Measurements from ENCODE around the gene PPP5C.
"Not testable (repeated sequence)": the region's sequence is repeated elsewhere in the genome, so short reads cannot be mapped to it uniquely, and the experiment has no call there.

Gene PPP5C

DNA sequence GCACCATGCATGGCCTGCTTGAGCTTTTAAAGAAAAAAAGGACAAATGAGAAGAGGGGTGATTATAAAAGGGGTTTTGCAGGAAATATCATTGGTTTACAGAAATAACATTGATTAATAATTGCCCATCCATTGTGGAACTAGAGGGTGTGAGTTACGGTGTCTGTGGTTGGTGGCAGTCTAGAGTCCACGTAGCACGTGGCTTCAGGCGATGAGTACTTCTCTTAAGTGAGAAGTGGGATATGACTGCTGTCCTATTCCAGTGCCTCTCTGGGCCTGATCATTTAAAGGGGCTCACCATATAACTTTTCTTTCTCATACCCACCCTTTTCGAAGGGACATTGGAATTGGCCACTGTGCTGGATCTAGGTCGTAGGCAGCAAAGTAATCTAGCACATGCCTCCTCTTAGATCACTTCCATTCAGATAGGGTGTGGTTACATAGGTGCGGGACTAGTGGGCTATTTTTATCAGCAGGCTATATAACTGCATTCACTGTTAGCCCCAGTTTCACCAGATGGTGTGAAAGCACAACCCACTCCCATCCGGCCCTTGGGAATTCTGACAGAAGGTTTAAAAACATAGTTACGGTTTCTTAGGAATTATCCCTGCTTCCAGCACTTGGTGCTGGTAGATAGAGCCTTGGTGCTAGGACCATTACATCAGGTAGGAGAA is 19.9 kb downstream of the PPP5C start:
- DNase-seq (ENCODE audit: low read depth), result no peak

DNA sequence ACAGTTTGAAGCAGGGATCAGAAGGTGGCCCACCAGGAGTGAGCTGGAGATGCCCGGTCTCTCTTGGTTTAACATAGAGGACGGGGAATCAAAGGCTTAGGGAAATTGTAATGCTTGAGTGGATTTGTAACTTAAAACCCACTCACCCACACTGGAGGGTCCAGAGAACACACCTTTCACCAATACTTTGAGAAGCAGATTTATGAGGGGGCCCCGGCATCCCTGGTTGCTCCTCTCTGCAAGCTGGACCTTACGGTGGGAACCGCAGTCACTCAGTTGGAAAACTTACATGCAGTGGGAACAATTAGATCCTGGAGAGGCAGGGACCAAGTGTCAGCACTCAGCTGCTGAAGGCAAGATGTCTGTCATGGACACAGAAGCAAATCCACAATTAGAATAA is 20.5 kb downstream of the PPP5C start:
- no peak for DNase-seq (ENCODE audit: low read depth)

DNA sequence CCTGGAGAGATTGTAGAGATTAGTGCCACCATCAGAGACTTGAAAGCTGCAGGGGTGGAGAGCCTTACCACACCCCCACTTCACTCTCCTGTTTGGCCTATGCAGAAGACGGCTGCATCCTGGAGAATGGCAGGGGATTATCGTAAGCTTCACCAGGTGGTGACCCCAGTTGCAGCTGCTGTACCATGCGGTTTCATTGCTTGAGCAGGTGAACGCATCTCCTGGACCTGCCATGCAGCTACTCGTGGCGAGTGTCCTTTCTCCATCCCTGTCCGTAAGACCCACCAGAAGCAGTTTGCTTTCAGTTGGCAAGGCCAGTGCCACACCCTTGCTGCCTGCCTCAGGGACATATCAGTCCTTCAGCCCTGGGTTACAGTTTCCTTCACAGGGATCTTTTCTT is 21.2 kb downstream of the PPP5C start:
- no peak for DNase-seq (ENCODE audit: low read depth)

DNA sequence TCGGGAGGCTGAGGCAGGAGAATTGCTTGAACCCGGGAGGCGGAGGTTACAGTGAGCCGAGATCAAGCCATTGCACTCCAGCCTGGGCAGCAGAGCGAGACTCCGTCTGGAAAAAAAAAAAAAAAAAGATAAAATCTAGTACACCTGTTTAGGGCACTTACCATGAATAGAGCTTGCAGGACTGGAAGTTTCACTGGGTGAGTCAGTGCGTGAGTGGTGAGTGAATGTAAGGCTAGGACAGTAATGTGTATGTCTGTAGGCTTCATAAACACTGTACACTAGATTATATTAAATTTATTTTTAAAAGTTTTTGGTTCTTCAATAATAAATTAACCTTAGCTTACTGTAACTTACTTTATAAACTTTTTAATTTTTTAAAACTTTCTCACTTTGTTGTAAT is 22.9 kb downstream of the PPP5C start:
- DNase-seq (ENCODE audit: low read depth), result no peak

DNA sequence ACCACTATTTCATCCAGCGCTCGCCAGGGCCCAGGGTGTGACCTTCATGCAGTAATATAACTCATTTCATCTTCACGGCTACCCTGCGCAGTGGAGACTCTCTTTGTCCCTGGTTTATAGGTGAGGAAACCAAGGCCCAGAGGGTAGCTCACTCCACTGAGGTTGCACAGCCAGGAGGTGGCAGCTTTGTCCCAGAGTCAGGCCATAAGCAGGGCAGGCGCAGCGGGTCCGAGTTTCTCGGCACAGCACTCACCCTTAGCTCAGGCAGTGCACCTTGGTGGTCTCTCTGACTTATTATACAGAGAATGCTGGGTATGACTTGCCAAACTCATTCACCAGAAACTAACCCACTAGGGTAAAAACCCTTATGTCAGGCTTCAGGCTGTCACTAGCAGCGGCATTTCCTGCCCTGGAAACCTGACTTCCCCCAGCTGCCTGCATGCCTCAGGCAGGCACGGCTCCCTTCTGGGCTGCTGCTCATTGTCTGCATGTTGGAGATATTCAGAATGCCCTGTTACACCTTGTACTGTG is 24.5 kb downstream of the PPP5C start:
- DNase-seq (ENCODE audit: low read depth), result no peak

DNA sequence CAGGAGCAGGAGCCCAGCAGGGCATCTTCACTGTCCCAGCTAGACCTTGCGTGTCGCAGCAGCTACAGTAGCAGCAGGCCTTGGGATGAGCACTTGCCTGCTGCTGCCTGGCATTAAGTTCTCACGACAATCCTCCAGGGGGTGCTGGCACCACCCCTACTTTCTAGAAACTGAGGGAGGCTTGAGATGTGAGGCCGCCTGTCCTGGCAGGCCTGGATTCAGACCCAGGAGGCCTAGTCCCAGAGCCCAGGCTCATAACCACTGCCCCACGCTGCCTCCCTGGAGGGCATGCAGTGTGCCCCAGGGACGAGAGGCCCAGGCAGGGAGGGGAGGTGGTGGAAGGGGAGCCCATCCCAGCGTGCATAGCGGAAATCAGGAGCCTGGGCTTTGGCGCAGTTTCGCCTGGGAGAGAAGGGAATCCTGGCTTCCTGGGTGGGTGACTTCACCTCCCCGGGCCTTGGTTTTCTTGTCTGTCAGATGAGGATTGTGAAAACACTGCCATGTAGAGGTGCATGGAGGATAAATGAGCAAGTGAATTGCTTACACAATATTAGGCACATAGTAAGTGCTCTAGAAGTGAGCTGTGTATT is 26.1 kb downstream of the PPP5C start:
- DNase-seq (ENCODE audit: low read depth), result no peak

DNA sequence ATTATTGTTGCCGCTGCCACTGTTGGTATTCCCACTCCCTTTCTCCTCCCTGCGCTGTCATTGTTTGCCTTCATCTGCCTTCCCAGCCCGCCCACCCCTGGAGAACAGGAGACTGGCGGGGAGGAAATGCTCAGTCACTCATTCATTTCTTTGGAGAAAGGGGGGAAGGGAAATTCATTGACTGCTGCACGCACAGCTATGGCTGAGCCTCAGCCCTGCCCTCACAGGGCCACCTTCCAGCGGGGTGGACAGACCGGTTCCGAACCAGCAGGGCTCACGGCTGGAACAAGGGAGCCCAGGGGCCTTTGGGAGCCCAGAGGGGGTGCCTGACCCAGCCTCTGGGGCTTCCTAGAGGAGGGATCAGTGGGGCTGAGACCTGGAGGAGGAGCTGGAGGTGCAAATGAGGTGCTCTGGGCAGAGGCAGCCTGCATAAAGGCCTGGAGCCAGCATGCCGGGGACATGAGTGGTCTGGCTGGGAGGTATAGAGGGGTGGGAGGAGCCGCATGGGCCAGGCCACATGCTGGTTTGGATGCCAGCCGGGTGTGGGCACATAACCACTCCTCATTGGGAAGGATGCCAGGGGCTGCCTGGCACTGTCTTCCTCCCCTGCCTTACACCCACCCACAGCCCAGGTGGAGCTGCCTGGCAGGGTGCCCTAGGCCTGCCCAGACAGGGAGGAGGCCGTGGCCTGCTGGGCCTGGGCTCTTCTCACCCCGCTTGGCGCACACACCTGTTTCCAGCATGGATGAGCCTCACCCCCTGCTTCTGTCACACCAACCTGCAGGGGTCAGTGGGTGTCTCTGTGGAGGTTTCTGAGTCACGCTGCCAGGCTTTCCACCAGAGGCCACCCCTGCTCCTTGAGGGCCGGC is 26.8 kb downstream of the PPP5C start:
- no peak for DNase-seq (ENCODE audit: low read depth)

DNA sequence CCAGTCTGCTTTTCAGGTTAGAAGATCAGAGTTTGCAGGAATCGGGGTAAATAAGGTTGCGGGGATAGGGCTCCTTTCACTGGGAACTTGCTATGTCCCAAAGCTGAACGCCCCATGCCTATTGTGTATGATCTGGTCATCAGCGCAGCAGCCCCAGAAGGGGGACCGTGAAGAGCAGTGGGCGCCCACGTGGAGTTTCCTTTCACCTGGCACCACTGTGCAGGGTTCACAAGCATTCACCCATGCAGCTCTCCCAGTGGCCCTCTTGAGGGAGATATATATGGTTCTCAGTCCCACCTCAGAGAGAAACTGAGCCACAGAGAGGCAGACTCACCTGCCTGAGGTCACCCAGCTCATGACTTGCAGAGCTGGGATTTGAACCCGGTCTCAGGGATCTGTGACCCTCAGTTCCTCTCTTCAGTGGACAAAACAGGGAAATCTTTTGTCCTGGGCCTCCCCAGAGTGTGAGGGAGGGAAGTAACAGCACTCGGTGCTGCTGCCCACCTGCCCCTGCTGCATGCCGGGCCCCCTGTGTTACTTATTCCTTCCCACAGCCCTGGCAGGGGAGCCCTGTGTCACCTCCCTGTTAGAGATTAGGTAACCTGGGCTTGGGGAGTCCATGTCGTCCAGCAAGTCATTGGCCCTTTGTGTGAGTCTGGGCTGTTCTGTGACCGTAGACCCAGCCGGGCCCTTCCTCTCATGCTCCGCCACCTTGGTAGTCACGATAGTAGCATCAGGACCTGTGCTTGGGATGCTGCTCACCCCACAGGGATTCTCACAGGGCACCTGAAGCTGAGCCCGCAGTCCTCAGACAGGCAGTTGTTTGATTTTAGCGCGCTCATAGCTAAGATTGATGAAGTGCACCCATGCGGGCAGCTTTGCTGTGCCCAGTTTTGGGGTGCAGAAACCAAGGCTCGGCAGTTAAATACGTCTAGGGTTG is 27.9 kb downstream of the PPP5C start:
- no peak for DNase-seq (ENCODE audit: low read depth)

DNA sequence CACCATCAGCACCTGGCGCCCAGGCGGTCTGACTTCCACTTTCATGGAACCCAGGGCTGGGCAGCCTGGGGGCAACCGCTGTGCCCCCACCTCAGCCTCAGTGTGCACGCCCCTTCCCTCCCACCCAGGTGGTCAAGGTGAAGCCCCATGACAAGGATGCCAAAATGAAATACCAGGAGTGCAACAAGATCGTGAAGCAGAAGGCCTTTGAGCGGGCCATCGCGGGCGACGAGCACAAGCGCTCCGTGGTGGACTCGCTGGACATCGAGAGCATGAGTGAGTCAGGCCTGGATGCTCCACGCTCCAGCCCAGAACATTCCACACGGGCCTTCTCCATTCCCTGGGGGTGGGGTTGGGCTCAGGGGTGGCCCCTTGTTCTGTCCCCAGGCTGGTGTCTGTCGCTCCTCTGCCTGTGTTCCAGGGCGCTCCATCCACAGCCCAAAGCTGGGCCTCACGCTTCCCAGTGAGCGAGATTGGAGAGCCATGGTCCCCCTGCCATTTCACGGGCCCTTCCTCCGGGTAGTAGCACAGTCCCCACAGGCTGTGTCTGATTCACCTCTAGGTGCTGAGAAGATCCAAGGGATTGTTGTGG is 28.7 kb downstream of the PPP5C start:
- not testable (repeated sequence) for DNase-seq (ENCODE audit: low read depth)

DNA sequence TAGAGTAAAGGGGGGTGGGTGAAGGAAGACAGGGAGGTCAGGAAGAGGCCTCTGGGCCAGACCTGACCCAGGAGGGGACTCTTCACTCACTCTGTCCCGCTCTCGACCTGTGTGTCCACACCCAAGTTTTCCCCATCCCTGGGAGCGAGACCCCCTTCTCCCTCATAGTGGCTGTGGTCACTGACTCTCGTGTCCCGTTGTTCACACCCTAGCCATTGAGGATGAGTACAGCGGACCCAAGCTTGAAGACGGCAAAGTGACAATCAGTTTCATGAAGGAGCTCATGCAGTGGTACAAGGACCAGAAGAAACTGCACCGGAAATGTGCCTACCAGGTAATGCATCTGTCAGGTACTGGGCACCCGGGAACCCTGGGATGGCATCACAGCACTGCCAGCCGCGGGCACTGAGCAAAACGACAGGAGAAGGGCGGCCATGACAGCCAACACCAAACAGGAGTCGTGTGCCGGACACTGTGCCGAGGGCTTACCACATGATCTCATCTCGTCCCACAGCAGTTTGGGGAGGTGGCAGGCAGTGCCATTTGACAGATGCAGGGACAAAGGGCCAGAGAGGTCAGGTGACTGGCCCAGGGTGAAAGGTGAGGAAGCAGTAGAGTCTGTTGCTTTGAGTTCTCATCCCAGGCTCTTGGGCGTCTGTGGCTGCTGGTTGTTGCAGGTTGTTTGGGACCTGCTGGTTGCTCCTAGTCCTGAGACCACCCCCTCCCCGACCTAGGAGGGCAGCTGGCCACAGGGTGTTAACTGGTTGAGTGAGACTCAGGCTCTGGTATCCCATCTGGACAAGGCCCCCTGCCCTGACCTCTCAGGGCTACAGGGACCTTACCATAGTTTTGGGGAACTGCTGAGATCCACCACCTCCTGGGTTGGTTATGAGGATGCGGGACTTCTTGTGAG is 29.6 kb downstream of the PPP5C start:
- DNase-seq (ENCODE audit: low read depth), result no peak

DNA sequence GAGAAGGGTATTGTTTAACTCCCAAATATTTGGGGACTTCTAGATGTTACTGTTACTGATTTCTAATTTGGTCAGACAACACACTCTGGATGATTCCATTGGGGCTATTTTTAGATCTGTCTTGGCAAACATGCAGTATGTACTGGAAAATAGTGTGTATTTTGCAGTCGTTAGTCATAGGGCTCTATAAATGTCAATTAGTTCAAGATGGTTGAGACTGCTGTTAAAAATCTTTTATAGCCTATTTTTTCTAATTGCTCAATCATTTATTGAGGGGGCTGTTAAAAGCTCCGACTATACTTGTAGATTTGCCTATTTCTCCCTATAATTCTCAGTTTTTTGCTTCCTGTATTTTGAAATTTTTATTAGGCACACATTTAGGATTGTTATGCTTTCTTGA is 31.4 kb downstream of the PPP5C start:
- DNase-seq (ENCODE audit: low read depth), result no peak

DNA sequence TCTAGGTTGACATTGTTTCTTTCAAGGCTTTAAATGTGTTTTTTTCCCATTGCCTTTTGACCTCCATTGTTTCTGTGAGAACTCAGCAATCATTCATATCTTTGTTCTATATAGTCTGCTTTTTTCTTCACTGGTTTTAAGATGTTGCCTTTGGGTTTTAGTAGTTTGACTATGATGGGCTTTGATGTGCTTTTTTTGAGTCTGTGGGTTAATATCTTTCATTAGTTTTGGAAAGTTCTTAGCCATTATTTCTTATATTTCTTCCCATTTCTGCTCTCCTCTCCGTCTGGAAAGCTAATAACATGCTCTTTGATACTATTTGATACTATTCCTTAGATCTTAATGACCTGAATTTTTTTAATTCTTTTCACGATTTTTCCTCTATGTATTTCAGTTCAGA is 33.8 kb downstream of the PPP5C start:
- DNase-seq (ENCODE audit: low read depth), result no peak

DNA sequence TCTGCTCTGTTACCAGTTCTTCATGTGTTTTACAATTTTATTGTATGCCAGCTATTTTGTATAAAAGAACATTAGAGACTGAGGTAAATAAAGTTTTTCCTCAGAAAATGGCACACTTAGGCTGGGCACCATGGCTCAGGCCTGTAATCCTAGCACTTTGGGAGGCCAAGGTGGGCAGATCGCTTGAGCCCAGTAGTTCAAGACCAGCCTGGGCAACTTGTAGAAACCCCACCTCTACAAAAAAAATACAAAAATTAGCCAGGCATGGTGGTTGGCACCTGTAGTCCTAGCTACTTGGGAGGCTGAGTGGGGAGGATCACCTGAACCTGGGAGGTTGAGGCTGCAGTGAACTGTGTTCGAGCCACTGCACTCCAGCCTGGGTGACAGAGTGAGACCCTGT is 34.5 kb downstream of the PPP5C start:
- DNase-seq (ENCODE audit: low read depth), result no peak

DNA sequence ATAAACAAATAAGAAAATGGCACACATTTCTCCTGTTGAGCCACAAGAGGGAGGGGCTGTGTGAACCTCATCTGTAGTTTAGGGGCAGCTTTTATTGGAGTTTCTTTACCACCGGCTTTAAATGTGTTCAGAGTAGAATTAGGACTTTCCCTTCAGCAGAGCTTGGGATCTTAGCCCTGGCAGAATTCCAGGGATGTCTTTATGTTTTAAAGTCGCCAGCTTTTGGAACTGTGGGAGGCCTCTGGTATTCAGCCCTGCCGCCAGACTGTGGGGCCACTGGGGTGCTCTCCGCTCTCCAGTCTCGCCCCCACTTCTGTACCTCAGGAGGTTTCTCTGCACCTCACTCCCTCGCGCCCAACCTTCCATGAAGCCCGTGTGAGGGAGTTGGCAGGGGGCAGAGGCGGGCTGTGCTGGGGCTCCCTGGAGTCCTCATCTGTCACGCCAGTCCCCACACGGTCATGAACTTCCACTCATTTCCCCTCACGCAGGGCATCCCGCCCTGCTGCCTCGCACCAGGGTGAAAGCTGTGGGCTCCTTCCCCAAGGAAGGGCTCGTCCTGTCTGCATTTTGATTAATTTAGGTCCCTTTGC is 35.0 kb downstream of the PPP5C start:
- DNase-seq (ENCODE audit: low read depth), result no peak

DNA sequence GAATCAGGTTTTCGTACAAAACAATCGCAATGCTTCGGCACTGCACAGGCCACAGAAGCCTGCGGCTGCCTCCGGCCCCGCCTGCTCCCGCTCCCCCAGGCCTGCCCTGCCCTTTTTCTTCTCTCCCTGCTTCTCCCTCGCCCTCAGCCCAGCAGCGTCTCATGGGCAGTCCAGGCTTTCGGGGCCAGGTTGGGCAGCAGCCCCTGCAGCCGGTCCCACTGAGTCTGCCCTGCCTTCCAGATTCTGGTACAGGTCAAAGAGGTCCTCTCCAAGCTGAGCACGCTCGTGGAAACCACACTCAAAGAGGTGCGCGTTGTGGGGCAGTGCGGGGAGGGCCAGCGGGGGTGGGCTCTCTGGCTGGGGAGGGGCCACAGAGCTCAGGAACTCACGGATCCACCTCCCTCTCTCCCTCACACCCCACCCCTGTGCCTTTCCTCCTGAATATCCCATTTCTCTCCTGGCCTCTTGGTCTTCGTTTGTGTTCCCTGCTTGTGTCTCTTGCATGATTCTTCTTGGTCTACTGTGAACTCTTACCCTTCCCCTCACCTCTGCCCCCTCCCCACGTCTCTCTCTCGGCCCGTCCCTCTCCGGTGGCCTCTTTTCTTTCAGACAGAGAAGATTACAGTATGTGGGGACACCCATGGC is 36.4 kb downstream of the PPP5C start:
- DNase-seq (ENCODE audit: low read depth), result no peak

DNA sequence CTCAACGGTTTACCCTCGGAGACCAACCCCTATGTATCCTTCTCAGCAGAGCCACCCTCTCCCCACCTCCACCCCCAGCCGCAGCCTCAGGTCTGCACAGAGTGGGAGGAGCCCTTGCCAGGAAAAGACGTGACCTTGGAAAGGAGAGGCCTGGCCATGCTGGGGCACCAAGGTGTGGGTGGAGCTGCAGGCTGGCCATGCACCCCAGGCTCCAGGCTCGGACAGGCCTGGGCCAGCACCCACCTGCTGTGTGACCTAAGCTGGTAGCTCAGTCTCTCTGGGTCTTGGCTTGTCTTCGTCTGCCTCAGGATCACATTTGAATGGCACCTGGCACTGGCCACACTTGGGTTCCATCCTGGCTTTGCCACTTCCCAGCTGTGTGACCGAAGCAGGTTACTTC is 37.0 kb downstream of the PPP5C start:
- DNase-seq (ENCODE audit: low read depth), result no peak

DNA sequence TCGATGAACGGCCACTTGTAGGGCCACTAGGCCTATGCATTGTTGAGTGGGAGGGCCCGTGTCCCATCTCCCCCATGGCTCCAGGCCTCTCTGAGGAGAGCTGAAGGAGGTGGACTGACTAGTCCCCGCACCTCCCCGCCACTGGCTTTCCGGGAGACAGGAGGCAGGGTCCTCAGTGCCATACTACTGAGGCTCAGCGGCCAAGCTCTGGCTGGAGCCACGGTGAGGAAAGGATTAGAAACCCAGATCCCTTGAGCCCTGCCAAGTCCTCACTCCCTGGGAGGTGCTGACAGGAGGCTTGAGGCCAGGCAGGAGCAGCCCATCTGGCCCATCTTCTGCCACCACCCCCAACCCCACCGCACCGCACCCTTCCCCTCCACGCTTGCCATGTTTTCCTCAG is 37.5 kb downstream of the PPP5C start:
- DNase-seq (ENCODE audit: low read depth), result no peak

DNA sequence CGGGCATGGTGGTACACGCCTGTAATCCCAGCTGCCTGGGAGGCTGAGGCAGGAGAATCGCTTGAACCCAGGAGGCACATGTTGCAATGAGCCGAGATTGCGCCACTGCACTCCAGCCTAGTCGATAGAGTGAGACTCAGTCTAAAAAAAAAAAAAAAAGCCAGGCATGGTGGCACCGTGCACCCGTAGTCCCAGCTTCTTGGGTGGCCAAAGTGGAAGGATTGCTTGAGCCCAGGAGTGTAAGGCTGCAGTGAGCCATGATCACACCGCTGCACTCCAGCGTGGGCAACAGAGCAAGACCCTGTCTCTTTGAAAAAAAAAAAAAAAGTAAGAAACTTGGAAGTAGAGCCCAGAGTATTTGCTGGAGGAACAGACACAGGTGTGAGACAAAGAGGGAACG is 38.7 kb downstream of the PPP5C start:
- no peak for DNase-seq (ENCODE audit: low read depth)

DNA sequence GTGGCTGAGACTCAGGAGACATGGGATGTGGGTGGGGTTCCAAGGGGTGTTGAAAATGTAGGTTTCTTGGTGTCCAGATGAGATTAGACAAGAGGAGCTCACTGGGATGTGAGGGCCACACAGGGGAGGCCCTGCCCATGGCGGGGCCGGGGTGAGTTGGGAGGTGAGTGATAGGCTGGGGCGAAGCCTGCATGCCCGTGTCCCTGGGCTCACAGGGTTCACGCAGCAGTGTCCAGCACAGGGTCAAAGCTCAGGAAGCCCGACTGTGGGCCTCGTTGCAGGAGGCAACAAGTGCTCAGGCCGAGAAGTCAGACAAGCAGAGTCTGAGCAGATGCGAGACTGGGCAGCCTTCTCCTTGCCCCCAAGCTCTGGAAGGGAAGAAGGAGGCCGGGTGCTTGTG is 39.3 kb downstream of the PPP5C start:
- DNase-seq (ENCODE audit: low read depth), result no peak
